NT2/D1 (cell line): ENCODE data around the gene PCP2.

Experiments used
- YY1 ChIP-seq: IDR thresholded peaks from 2 replicates; pipeline ENCODE4 v1.6.1; 2011; ENCODE audit not compliant: insufficient read length, insufficient read depth
- ZNF274 ChIP-seq: IDR thresholded peaks from 2 replicates; pipeline ENCODE4 v1.6.1; 2011; ENCODE audit warnings: mild to moderate bottlenecking, low read depth, low read length

- TF ChIP-seq ZNF274 (no peak), YY1 (no peak)
These were observed 4.1 kb upstream of the PCP2 start for GRCh38 chr19:7637374-7638256.
